Nephron progenitor cell (in vitro differentiated cells): Measurements from ENCODE around the gene NINJ2.

Source experiments
- DNase-seq: peaks from one replicate; pipeline ENCODE4 v3.0.0; 2021
- H3K27ac Mint-ChIP-seq: 2 replicates; pipeline ENCODE4 v1.8.0; 2021; ENCODE audit warnings: mild to moderate bottlenecking, moderate library complexity, mixed read lengths
- H3K27me3 Mint-ChIP-seq: 2 replicates; pipeline ENCODE4 v1.8.0; 2021; ENCODE audit warnings: mild to moderate bottlenecking, low read depth, mixed read lengths; ENCODE audit not compliant: poor library complexity
- H3K36me3 Mint-ChIP-seq: 2 replicates; pipeline ENCODE4 v1.8.0; 2021; ENCODE audit warnings: low read depth, mixed read lengths
- H3K4me1 Mint-ChIP-seq: 2 replicates; pipeline ENCODE4 v1.8.0; 2021; ENCODE audit warnings: mixed read lengths
- H3K4me3 Mint-ChIP-seq: 2 replicates; pipeline ENCODE4 v1.8.0; 2021; ENCODE audit warnings: mild to moderate bottlenecking, moderate library complexity, mixed read lengths
- H3K9me3 Mint-ChIP-seq: 2 replicates; pipeline ENCODE4 v1.8.0; 2021; ENCODE audit warnings: mild to moderate bottlenecking, moderate library complexity, mixed read lengths
- TF ChIP-seq, protein P1 (sequence below): fragments of 200-600 bp; sonication (generic); IDR thresholded peaks from 2 replicates; pipeline ENCODE4 v1.5.0; 2021; ENCODE audit warnings: antibody characterized with exemption

NINJ2 gene

DNA sequence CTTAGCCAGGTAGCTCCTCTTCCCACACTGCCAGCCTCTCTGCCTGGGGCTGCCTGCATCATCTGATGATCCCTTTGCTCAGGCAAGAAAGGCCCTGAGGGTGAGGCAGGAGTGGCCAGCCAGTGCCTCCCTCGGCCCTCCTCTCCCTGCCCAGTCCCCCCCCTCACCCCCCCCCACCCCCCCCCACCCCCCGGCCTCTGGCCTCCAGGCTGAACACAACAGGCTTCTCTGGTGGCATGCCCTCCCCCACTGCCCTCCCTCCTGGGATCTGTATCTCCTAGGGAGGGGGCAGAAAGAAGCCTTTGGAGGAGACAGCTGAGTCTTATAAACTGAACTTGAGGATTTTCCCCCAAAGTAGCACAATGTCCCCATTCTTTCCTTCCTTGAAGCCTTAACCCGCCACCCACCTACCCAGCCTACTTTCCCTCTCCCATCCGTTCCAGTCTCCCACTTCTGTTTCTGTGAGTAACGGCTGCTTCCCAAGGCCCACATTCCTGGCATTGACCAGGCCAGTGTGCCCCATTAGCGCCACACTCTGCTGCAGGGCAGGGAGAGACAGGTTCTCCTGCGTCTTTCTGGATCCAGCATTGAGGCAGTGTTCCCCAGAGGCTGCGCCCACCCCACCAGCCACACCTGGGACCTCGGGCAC lies 121.4 kb downstream of the NINJ2 start:
- peaks cover 13% of the 10 kb centered on the region for H3K27me3 Mint-ChIP-seq
- DNase-seq = no peak
- no peaks in the 10 kb centered on the region for H3K36me3 Mint-ChIP-seq
- TF ChIP-seq, protein P1, sequence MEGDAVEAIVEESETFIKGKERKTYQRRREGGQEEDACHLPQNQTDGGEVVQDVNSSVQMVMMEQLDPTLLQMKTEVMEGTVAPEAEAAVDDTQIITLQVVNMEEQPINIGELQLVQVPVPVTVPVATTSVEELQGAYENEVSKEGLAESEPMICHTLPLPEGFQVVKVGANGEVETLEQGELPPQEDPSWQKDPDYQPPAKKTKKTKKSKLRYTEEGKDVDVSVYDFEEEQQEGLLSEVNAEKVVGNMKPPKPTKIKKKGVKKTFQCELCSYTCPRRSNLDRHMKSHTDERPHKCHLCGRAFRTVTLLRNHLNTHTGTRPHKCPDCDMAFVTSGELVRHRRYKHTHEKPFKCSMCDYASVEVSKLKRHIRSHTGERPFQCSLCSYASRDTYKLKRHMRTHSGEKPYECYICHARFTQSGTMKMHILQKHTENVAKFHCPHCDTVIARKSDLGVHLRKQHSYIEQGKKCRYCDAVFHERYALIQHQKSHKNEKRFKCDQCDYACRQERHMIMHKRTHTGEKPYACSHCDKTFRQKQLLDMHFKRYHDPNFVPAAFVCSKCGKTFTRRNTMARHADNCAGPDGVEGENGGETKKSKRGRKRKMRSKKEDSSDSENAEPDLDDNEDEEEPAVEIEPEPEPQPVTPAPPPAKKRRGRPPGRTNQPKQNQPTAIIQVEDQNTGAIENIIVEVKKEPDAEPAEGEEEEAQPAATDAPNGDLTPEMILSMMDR = no peak
- H3K27ac Mint-ChIP-seq = peak overlapping the region; percentile 92
- peak overlapping the region; percentile 41 for H3K4me3 Mint-ChIP-seq
- peaks cover 49% of the 10 kb centered on the region for H3K4me1 Mint-ChIP-seq
- no peaks in the 10 kb centered on the region for H3K9me3 Mint-ChIP-seq

DNA sequence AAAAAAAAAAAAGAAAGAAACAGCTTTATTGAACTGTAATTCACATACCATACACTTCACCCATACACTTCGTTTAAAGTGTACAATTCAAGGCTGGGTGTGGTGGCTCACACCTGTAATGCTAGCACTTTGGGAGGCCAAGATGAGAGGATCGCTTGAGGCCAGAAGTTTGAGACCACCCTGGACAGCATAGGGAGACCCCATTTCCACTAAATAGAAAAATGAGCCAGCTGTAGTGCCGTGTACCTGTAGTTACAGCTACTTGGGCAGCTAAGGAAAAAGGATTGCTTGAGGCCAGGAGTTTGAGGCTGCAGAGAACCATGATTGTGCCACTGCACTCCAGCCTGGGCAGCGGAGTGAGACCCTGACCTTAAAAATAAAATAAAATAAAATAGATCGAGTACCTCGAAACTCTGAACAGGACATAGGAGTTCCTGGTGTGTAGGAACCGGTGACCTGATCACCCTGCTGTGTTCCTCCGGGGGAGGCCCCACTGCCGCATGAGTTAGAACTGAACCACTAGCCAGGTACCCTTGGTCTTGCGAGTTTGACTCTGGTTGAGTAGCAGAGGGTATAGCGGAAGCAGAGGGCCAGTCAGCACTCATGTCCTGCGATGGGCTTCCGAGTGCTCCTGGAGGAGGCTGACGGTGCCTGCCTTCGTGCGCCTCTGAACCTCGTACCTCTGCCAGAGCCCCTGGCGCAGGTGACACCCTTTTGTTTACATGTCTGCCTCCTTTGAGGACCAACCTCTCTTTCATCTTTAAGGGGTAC lies 123.5 kb downstream of the NINJ2 start:
- Mint-ChIP-seq H3K4me1 (peaks cover 43% of the 10 kb centered on the region), H3K9me3 (no peaks in the 10 kb centered on the region), H3K27ac (no peak overlapping the region), H3K36me3 (no peaks in the 10 kb centered on the region), H3K4me3 (peak overlapping the region; percentile 56), H3K27me3 (peaks cover 8% of the 10 kb centered on the region)
- TF ChIP-seq, protein P1 = no peak
- DNase-seq = no peak

DNA sequence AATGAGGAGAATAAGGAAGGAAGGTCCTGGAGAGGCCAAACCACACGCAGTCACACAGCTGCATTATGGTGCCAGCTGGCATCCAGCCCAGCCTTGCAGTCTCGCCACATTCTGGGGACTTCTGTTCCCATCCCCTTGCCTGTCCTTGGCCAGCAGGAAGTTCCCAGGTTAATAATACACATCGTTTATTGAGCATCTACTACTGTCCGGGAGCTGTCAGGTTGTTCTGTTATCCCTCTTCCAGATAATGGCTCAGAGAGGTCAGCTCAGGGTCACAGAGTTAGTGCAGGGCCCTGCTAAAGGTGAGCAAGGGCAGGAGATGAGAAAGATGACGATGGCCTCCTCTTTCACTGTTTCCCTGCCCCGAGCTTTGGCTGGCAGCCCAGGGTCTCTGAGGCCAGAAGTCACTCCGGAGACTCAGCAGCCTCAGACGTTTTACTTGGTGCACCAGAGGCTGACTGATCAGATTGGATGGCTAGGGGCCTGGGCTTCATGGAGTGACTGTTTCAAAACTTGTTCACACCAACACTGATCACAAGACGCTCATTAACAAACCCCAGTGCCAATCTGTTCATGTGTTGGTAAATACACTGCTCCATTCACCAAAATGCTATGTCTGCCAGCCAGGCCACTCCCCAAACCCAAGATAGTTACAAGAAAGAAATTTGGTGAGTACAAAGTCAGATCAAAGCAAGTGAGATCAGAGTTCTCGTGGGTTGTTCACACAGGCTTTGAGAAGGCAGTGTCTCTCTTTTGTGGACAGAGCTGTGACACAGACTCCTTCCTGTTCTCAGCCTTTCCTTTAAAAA lies 124.3 kb downstream of the NINJ2 start:
- no peak overlapping the region for H3K27ac Mint-ChIP-seq
- DNase-seq = no peak
- H3K27me3 Mint-ChIP-seq = no peaks in the 10 kb centered on the region
- H3K36me3 Mint-ChIP-seq = no peaks in the 10 kb centered on the region
- no peak overlapping the region for H3K4me3 Mint-ChIP-seq
- H3K4me1 Mint-ChIP-seq = peaks cover 36% of the 10 kb centered on the region
- H3K9me3 Mint-ChIP-seq = no peaks in the 10 kb centered on the region
- TF ChIP-seq, protein P1 = no peak

DNA sequence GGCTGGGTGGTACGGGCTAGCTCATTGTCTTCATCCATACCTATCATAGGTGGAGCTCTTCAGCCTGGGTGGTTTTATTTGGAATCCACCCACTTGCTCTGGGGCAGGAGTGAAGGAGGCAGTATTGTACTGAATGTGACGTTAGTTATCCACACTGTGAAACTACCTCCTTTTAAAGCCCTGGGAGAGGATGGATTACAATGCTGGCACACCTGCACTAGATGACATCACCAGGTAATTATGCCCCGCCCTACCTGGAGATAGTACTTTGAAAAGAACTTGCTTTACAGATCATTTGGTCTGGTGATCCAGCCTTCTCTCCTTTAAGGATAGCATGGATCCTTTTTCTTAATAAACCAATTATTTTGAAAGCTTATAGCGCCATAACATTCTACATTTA lies 125.5 kb downstream of the NINJ2 start:
- Mint-ChIP-seq H3K27me3 (no peaks in the 10 kb centered on the region), H3K4me3 (no peak overlapping the region), H3K27ac (no peak overlapping the region), H3K36me3 (peaks cover under 1% of the 10 kb centered on the region), H3K4me1 (peaks cover 32% of the 10 kb centered on the region), H3K9me3 (peaks cover 7% of the 10 kb centered on the region)
- TF ChIP-seq, protein P1 = no peak
- DNase-seq = no peak

DNA sequence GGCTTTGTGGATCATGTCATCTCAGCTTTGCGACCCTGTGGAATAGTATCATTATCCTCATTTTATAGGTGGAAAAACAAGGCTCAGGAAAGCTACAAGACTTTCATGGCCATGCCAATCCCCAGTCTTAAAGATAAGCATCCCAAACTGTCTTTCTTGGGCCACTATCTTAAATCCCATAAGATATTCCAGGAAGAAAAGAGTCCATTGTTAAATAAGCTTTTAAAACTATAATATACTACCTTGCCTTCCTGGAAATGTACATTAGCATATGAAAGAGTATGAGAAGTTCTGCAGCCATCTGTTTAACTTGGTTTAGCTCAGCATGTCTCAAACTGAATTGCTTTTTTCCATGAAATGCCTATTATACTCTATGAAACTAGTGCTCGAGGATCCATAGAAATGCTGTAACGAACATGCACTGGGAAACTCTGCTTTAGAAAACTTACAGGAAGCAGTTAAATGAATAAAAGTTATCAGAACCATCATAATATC lies 126.4 kb downstream of the NINJ2 start:
- no peak overlapping the region for H3K4me3 Mint-ChIP-seq
- peaks cover 22% of the 10 kb centered on the region for H3K4me1 Mint-ChIP-seq
- peaks cover 10% of the 10 kb centered on the region for H3K36me3 Mint-ChIP-seq
- H3K9me3 Mint-ChIP-seq = peaks cover 16% of the 10 kb centered on the region
- TF ChIP-seq, protein P1 = no peak
- DNase-seq = no peak
- no peaks in the 10 kb centered on the region for H3K27me3 Mint-ChIP-seq
- H3K27ac Mint-ChIP-seq = no peak overlapping the region
